HG03135 (cell line): ENCODE data around the gene TMEM9.

Experiments used
- ATAC-seq: cut with Tn5 transposase; IDR thresholded peaks from one replicate; pipeline ENCODE4 v1.9.1; 2021; ENCODE audit warnings: mild to moderate bottlenecking, moderate library complexity; ENCODE audit not compliant: unreplicated experiment

The TMEM9 gene

GRCh38 chr1:201154389-201155165, at the start of gene TMEM9:
TMEM9 (minus strand) TSS chr1:201154474; CDS start chr1:201153923, 551 bp downstream.
- ATAC-seq: peak; percentile 97

DNA sequence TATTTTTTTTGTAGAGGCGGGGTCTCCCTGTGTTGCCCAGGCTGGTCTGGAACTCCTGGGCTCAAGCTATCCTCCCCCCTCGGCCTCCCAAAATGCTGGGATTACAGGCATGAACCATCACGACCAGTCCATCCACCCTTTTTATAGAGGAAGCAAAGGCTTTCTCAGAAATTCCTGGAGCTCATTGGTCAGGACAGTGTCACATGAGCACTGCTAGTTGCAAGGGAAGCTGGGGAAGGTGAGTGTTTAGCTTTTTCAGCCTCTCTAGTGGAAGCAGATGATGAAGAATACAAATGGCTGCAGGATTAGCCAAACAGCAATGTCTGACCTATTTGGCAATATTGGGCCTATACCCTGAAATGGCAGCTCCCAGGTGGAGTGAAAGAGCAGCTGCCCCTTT, 44.3 kb upstream of the TMEM9 start:
- no peak for ATAC-seq

DNA sequence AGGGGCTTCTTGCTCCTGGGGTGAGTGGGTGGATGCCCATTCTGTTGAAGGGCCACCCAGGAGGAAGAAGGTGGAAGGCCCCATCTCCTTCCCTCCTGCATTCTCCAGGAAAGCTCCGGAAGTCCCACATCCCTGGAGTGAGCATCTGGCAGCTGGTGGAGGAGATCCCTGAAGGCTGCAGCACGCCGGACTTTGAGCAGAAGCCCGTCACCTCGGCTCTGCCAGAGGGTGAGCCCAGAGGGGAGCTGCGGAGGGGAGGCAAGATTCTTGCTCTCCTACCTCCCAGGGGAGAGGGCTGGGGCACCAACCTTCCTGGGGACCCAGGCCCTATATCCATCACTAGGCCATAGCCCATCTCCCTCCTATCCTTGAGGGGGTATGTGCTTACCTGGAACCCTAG, 39.8 kb upstream of the TMEM9 start:
- ATAC-seq: no peak

DNA sequence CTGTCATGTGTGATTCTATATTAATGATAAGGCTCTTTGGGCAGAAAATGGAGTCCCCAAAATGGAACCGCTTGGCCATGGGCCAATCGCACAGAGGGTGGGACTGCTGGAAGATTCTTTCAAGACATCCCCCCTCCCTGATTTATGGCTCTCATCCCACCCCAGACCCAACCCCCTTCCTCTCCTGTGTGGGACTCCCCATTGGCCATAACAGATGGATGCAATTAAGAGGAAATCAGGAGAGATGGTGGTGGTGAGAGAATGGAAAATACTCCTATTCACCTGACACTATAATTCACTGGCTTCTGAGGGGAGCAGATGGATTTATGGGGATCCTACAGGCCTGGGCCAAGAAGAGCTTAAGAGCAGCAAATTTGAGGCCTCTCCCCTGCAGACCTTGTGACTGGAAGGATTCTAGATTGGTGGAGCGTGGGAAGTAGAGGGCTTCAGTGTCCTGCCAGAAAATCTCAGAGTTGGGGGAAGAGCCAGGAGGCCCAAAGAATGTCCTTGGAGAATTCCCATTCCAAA, 38.1 kb upstream of the TMEM9 start:
- no peak for ATAC-seq

DNA sequence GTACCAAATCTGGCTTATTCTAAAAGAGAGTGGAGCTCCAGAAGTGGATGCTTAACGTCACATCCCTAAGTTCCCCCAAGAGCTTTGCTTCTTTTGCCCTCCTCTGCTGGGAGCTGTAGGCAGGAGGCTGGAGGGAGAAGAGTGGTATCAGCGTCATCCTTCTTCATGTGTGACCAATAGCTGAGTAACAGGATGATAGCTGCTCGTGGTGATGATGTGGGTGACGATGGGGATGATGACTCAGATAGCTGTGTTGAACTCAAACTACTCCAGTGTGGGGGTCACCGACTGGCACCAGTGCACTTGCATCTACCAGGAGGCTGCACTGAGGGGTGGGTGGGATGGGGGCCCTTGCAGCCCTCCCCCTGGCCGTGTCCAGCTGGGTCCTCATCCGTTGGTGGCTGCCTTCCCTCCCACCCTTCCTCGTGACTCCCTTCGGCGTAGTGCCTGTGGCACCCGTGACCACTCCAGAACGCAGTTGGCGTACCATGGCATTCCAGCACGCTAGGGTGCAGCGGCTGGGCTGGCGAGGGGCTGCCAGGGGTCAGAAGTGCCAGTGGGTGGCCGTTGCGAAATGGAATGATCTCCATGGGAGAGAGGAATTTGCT, 37.5 kb upstream of the TMEM9 start:
- no peak for ATAC-seq

GRCh38 chr1:201190624-201191051, 36.4 kb upstream of the TMEM9 start, which contains the start of gene IGFN1:
IGFN1 (plus strand) TSS chr1:201190824; CDS start chr1:201193294, 2,470 bp downstream.
- ATAC-seq: no peak

DNA sequence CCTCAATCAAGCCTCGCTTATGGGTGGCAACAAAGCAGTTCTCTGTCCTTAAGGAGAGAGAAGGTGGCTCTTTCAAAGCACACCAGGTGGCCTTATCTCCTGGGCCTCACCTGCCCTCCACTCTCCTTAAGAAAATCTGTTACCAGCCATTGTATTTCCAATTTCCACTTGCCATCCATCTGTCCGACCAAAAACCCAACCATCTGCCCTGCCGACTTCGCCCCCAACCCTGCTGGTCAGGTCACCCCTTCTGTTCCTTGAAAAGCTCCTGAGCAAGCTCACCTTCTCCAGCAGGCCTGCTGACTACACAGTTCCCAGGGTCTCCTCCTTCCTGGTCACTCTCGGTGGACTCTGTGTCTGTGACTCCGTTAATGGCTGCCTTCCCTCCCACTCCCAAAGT, 35.7 kb upstream of the TMEM9 start:
- ATAC-seq: no peak

DNA sequence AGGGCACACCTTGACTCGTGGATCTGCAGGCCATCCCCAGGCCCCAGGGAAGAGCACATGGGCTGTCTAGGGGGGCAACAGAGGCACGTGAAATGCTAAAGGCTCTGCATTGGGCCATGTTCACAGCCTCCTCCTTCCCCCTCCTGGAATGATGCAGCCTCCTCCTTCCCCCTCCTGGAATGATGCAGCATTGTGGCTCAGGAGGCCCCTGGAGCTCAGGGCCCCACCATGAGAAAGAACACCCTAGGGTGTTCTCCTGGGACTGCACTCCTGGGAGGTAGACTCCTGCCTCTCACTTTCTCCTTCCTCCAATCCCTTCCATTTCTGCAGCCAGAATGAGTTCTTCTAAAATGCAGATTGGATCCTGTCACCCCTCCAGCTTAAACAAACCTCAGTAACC, 34.8 kb upstream of the TMEM9 start:
- ATAC-seq: no peak

DNA sequence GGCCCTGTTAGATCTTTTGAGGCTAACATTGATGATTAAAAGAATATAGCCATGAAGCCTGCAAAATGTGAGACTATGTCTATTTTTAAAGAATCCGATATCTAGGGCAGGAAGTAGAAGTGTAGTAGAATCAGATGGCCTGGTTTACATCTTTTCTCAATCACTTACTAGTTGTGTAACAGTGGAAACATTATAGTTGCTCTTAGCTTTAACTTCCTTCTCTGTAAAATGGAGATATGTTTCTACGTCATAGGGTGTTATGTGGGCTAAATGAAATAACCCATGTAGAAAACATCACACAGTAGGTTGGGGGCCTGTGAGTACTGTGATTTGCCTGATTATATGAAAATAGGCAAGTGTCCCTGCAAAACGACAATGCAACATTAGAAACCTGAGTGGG, 31.9 kb upstream of the TMEM9 start:
- no peak for ATAC-seq

DNA sequence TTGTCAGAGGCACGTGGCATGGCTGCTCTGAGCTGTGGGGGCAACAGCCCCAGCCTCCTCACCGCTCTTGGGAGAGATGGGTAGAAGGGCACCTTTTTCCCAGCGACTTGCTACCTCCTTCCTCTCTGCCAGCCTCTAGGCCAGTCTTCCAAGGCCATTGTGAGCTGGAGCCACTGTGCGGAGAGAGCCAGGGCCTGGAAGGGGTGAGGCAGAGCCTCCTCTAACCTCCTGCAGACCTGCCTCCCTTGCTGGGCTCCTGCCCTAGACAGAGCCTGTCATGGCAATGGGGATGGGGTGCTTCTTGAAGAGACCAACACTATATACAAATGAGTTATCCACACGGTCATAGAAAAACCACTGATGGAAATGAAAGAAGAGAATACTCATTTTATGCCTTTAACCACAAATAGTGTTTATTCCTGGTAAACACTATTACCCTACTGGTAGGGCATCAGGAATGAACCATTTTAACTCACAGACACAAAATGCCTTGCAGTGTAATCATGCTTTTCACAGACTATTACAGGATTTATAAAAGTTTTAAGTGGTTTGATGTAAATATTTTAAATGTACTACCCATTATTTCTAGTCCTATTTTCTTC, 31.4 kb upstream of the TMEM9 start:
- no peak for ATAC-seq

GRCh38 chr1:201185123-201185453, 30.8 kb upstream of the TMEM9 start:
- no peak for ATAC-seq

DNA sequence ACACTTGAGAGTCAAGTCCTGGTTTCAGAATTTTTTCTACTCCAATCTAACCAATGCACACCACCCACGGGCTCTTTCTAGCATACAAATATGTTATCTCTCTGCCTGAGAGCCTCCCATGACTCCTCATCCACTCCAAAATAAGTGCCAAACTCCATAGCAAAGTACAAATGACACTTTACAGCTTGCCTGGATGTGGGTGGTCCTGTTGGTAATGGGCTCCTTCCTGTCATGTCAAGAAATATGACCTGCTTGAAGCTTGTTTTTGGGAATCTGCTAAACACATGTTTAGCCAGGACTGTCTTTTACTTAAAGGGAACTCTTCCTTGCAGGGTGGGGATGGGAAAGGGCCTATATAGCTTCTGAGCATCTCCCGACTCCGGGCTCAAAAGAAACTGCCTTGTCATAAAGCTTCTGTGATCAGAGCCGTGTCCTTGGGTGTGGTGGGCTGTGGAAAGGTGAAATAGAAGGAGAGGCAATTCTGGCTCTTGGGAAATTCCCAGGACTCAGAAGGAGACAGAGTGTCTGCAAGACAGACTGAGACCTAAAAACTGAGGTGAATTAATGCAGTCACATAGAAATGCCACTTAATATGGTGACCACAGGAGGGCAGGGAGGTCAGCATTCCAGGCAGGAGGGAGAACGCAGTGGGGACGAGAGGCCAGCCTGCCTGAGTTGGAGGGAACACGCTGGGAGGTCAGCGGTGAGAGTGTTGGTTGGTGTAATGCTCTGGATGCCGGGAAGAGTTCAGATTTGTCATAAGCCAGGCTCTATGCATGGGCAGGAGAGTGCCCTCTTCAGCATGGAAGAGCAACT, 30.2 kb upstream of the TMEM9 start:
- no peak for ATAC-seq

DNA sequence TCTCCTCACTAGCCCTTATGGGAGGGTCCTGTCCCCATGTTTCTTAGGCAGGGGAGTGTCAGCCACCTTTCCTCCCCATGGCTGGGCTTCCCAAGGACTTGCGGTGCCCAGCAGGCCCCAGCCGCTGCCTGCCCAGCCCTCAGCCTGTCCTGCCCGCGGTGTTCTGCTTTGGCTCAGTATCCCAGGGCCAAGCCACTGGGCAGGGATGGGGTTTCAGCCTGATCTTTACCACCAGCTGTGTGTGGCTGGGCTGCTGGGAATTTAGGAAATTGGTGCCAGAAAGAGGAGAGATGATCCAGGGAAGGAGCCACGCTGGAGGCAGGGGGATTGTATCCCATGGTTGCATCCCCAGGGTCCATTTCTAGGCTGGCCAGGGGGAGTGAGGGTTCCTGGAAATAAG, 29.5 kb upstream of the TMEM9 start:
- no peak for ATAC-seq

DNA sequence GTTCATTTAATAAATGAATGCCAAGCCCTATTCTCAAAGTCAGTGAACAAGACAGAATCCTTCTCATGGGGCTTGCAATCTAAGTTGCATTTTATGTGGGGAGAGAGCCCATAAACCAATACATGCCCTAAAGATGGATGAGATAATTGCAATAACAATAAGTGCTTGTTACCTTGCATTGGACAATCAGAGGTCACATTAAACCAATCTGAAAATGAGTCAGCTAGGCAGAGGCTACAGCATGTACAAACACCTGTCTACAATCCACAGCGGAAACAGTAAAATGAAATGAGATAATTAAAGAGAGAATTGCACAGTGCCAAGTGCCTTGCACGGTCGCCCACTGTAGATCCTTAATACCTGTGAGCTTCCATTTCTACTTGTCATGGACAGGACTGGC, 28.9 kb upstream of the TMEM9 start:
- ATAC-seq: no peak

- no peak for ATAC-seq
Observed at GRCh38 chr1:201181726-201182125, 27.5 kb upstream of the TMEM9 start.

DNA sequence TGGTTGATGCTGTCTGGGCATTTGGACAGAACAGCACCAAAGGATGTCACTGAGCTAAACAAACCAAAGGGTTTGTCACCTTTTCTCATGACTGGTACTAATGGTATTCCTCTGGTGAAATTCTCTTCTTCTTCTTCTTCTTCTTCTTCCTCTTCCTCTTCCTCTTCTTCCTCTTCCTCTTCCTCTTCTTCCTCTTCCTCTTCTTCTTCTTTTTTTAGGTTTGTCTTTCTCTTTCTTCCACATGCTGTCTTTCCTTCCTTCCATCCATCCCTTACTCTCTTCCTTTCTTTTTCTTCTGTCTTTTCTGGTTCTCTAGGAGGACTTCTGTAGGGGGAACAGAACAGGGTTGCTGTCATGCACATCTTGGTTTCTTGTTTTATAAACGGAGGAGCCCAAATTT, 27.0 kb upstream of the TMEM9 start:
- ATAC-seq: no peak

DNA sequence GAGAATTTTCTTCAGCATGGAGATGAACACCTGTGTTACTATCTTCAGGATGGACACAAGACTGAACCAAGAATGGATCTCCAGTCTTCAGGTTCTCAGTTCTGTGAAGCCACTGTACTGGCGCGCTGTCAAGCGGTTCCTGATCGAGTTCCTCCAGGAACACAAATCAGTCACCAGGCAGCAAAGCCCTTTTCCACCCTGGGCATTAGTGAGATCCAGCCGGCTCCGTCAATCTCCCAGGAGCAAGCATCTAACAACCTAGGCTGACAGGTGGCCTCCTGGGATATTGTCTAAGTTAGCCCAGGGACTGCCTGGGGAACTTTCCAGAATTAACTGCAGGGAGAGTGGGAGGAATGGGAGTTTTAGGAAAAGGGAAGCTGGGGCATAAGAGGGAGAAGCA, 26.6 kb upstream of the TMEM9 start:
- ATAC-seq: no peak

DNA sequence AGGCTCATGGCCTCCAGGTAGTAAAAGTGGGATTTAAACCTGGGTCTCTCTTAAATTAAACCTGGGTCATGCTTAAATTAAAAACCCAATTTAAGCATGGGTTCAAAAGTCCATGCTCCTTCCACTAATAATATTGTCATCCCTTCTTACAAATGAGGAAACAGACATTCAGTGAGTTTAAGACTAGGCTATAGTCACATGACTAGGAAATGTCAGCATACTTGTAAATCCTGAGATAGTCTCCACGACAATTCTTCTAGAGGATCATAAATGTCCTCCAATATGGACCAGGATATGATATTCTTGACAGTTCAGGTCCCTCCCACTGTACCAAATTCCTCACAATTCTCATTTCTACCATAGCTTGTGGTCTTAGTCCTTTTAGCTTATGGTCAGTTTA, 25.9 kb upstream of the TMEM9 start:
- ATAC-seq: no peak

DNA sequence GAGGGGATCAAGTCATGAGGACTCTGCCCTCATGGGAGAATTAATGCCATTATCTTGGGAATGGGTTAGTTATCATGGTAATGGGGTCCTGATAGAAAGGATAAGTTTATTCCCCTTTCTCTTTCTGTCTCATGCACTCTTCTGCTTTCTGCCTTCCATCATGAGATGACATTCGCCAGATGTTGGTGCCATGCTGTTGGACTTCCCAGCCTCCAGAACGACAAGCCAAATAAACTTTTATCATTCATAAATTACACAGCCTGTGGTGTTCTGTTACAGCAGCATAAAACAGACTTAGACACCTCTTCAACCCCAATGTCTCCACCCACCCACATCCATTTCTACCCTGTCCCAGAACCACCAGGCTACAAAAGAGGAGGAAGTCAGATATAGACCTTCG, 24.4 kb upstream of the TMEM9 start:
- ATAC-seq: no peak

GRCh38 chr1:201176940-201177339, 22.7 kb upstream of the TMEM9 start:
- no peak for ATAC-seq

- no peak for ATAC-seq
Observed at GRCh38 chr1:201175820-201176500, 21.7 kb upstream of the TMEM9 start.
